HG02642 (cell line): Measurements from ENCODE around the gene KIF20B.

Experiments
- ATAC-seq: cut with Tn5 transposase; IDR thresholded peaks from one replicate; pipeline ENCODE4 v1.9.1; 2021; ENCODE audit warnings: mild to moderate bottlenecking; ENCODE audit not compliant: unreplicated experiment, poor library complexity

The KIF20B gene

GRCh38 chr10:89683883-89684282 lies 17.5 kb upstream of the KIF20B start:
- ATAC-seq, result no peak

- no peak for ATAC-seq
These were observed 16.8 kb upstream of the KIF20B start for GRCh38 chr10:89684604-89685003.

GRCh38 chr10:89685936-89686335 lies 15.5 kb upstream of the KIF20B start:
- ATAC-seq, result no peak

- ATAC-seq, result no peak
These were observed 11.4 kb upstream of the KIF20B start for GRCh38 chr10:89690027-89690426.

- ATAC-seq, result no peak
These were observed 9.0 kb upstream of the KIF20B start for GRCh38 chr10:89692416-89692815.

GRCh38 chr10:89693176-89693575 lies 8.2 kb upstream of the KIF20B start:
- ATAC-seq, result no peak

GRCh38 chr10:89695307-89695706 lies 6.1 kb upstream of the KIF20B start:
- no peak for ATAC-seq

GRCh38 chr10:89697946-89698345 lies 3.4 kb upstream of the KIF20B start:
- ATAC-seq, result no peak

GRCh38 chr10:89699581-89700064 lies 1.8 kb upstream of the KIF20B start:
- no peak for ATAC-seq

- ATAC-seq, result no peak
These were observed 508 bp upstream of the KIF20B start for GRCh38 chr10:89700923-89701241.

- ATAC-seq, result no peak
These were observed 711 bp downstream of the KIF20B start for GRCh38 chr10:89702121-89702480.

- ATAC-seq, result no peak
These were observed 4.1 kb downstream of the KIF20B start for GRCh38 chr10:89705466-89705865.

- no peak for ATAC-seq
These were observed 4.6 kb downstream of the KIF20B start for GRCh38 chr10:89706011-89706410.

- no peak for ATAC-seq
These were observed 6.0 kb downstream of the KIF20B start for GRCh38 chr10:89707372-89707771.

- ATAC-seq, result no peak
These were observed 9.4 kb downstream of the KIF20B start for GRCh38 chr10:89710753-89711152.

- no peak for ATAC-seq
These were observed 33.2 kb downstream of the KIF20B start for GRCh38 chr10:89734616-89735015.

GRCh38 chr10:89738551-89739209 lies 37.3 kb downstream of the KIF20B start:
- ATAC-seq, result peak; percentile 82

GRCh38 chr10:89741126-89741762 lies 39.9 kb downstream of the KIF20B start:
- ATAC-seq, result no peak

- no peak for ATAC-seq
These were observed 42.6 kb downstream of the KIF20B start for GRCh38 chr10:89744026-89744425.

- ATAC-seq, result no peak
These were observed 44.5 kb downstream of the KIF20B start for GRCh38 chr10:89745903-89746302.

GRCh38 chr10:89750441-89750840 lies 49.1 kb downstream of the KIF20B start:
- ATAC-seq, result no peak

GRCh38 chr10:89755374-89755773 lies 54.0 kb downstream of the KIF20B start:
- no peak for ATAC-seq
